Cerebellar cortex (tissue), 1 donor: ENCODE results near the gene ARPC4.
A peak's percentile ranks its signal among the peaks of the same experiment; 100 is the strongest.

ENCODE experiments used
- DNase-seq: peaks from one replicate; pipeline ENCODE4 v3.0.0-alpha.2; 2015; ENCODE audit warnings: low spot score

Gene ARPC4

GRCh38 chr3:9793161-9793781, 389 bp downstream of the ARPC4 start:
- DNase-seq = peak; percentile 24

GRCh38 chr3:9794400-9794799, 1.5 kb downstream of the ARPC4 start:
- no peak for DNase-seq

DNA sequence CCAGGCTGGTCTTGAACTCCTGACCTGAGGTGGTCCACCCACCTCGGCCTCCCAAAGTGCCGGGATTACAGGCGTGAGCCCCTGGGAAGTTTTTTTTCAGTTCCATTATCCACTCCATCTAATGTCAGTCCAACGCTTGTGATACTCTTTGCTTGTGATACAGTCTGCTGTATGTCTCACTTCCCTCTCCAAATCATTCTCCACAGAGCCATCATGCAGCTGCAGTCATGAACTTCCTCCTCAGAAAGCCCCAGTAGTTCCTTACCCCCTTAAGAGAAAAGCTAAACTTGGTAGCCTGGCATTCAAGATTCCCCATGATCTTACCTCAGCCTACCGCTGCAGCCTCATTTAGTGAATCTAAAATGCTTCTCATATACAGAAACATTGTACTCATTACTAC, 2.3 kb downstream of the ARPC4 start:
- DNase-seq = no peak

- no peak for DNase-seq
Measured at GRCh38 chr3:9797196-9797945, 4.5 kb downstream of the ARPC4 start.

- no peak for DNase-seq
Measured at GRCh38 chr3:9800529-9800928, 7.6 kb downstream of the ARPC4 start.

DNA sequence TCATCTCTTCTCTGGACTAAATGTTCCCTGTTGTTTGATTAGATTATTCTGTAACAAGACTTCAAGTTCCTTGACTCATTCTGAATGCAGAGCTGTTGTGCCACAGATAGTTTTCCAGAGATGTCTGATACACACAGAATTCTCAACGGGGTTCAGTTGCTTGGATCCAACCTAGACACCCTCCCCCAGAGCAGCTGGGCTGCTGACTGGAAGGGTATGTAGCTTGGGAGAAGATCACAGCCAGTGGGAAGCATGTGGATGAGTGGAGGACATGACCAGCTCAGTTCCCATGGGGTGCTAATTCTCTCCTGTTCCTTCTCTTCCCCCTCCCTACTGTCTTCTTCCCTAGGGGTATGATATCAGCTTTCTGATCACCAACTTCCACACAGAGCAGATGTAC, 10.6 kb downstream of the ARPC4 start:
- no peak for DNase-seq

DNA sequence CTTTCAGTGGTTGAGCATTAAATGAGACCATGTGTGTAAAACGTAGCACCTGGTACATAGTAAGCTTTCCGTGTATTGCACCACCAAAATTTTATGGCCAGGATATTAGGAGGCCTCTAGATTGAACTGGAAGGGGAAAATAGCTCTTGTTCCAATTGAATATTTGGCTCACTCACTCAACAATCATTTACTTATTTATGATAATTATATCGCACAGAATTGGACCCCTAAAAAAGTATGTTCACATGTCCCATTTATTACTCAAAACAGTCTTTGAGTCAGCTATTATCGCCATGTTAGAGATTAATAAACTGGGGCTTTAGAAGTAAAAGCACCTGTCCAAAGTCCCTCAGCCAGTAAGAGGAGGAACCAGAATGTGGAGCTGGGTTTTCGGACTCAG, 12.1 kb downstream of the ARPC4 start:
- DNase-seq = no peak

GRCh38 chr3:9806137-9806536, 13.3 kb downstream of the ARPC4 start:
- no peak for DNase-seq

DNA sequence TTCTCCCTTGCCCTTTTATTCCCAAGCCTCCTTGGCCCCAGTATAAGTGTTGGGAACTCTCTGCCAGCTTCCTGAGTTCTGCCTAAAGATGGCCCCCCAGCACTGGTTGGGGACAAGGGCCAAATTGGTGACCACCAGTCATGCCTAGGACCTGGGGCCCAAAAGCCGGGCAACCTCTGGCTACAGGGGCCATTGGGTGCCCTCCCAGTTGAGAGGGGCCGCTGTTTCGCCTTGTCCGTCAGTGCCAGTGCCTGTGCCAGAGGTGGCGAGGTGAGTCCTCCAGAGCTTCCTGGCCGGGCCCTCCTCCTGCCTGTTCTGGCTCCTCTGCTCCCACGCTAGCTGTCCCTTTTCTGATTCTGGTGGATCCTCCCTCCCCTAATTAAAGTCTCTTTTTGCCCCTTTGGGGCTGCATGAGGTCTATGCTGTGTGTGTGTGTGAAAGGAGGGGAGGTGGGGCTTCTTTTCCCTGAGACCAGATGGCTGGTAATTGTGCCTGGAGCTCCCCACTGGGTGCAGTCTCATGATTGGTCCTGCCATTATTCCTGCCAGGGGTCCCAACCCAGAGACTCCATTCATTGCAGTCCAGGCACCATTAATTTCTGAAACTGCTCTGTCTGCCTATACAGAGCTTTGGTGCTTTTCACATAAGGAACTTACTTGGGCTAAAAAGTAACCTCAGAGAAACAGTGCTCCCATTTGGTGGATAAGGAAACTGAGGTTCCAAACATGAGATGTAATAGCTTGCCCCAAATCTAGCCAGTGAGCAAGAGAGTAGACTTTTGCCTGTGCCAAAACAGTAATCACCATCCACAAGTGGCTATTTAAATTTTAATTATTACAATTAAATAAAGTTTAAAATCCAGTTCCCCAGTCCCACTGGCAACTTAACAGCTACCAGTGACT, 14.1 kb downstream of the ARPC4 start:
- no peak for DNase-seq

DNA sequence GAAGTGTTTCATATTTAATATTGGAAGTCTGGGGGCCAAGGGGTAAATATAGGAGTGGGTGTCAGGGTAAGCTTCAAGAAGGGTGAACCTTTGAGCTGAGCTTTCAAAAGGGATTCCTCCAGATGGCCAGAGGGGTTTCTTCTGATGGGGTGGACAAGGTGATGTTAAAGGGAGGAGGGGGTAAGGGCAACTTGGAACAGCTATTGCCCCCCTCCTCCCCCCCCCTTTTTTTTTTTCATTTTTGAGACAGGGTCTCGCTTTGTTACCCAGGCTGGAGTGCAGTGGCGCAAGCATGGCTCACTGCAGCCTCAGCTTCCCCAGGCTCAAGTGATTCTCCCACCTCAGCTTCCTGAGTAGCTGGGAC, 15.1 kb downstream of the ARPC4 start:
- no peak for DNase-seq

DNA sequence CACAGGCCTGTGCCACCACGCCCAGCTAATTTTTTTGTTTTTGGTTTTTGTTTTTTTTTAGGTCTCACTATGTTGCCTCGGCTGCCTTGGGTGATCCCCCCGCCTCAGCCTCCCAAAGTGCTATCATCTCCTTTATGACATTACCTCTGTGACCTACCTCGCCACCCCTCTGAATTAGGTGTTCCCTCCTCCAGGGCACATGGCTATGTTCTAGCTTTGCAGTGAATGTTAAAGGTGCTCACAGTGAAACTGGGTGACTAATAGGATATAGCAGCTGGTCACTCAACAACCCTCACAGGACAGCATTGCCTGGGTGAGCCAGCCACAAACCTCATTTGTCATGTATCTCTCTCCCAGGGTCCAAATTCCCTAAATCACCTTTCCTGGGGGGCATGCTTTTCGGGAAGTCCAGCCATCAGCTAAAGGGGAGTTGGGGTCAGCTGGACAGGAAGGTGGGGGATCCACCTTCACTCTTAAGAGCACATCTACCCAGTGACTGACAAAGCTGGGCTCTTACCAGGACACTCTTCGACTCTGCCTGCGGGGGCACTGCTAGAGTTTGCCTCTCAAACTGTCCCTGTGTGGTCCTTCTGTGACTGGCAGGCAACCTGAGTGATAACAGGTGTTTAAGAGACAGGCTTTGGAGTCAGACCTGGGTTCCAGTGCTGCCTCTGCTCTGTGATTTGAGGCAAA, 15.6 kb downstream of the ARPC4 start:
- peak; percentile 33 for DNase-seq

- DNase-seq = no peak
Measured at GRCh38 chr3:9809239-9809614, 16.3 kb downstream of the ARPC4 start.

GRCh38 chr3:9809615-9810432, 16.9 kb downstream of the ARPC4 start, which contains the start of gene TTLL3:
Gene TTLL3, plus strand, starts transcription at chr3:9810262. Its CDS starts 400 bp downstream, at chr3:9810662.
- peak; percentile 55 for DNase-seq

- peak; percentile 31 for DNase-seq
Measured at GRCh38 chr3:9810433-9810770, 17.5 kb downstream of the ARPC4 start.

DNA sequence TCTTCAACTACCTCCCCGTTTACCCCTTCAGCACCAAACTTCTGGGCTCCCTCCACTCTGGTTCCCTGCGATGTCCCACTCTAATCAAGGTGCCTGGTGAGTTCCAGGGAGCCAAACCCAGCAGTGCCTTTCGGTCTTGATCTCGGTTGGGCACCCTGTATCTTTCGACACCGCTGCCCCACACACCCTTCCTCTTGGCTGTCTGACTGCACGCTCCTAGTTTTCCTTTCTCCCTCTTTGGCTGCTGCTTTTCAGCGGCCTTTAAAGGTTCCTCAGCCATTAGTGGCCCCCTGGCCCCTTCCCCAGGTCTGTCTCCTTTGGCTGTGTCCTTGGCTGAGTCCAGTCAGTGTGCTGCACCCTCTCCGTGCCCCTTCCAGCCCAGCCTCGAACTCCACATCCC, 18.0 kb downstream of the ARPC4 start:
- no peak for DNase-seq

DNA sequence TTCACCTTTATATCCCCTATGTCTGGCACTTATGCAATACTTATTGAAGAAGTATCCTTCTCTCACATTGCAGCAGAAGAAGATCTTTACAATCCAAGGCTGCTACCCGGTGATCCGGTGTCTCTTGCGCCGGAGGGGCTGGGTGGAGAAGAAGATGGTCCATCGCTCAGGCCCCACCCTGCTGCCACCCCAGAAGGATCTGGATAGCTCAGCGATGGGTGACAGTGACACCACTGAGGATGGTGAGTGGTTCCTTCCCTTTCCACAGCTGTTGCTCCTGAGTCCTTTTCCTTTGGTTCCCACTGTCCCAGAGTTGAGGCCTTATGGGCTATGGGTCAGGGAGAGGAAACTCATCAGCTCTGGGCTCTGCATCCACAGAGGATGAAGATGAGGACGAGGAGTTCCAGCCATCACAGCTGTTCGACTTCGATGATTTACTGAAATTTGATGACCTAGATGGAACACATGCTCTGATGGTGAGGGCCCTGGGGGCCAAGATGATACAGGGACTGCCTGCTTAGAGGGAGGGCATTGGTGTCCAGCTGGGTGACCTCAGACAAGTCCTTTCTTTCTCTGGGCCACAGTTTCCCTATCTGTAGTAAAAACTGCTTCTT, 20.1 kb downstream of the ARPC4 start:
- DNase-seq = no peak

DNA sequence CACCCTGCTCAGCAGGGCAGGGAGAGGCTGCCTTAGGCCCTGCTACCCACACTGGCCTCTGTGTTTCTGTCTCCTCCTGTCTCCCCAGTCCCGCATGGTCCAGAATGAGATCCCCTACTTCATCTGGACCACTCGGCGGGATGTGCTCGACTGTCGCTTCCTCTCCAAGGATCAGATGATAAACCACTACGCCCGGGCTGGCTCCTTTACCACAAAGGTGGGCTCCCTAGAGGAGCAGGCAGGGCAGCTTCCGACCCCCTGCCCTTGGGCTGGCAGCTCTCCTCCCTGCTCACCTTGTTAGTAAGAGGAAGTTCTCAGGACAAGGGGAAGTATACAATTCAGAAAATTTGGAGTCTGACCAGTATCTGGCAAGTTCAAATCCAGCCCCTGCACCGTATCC, 23.1 kb downstream of the ARPC4 start:
- DNase-seq = no peak

GRCh38 chr3:9817436-9817835, 24.6 kb downstream of the ARPC4 start:
- DNase-seq = no peak

GRCh38 chr3:9818666-9819335, 25.9 kb downstream of the ARPC4 start:
- no peak for DNase-seq

GRCh38 chr3:9820543-9820942, 27.7 kb downstream of the ARPC4 start:
- no peak for DNase-seq
